HG03469 (cell line): ENCODE measurements around the gene EPHA10.

Source experiments
- ATAC-seq: cut with Tn5 transposase; IDR thresholded peaks from one replicate; pipeline ENCODE4 v1.9.1; 2021; ENCODE audit warnings: mild to moderate bottlenecking, moderate library complexity, moderate number of reproducible peaks; ENCODE audit not compliant: unreplicated experiment

EPHA10 gene

GRCh38 chr1:37764888-37765441 is at the start of gene EPHA10:
EPHA10 (minus strand) TSS chr1:37765120; CDS start chr1:37765066, 54 bp downstream.
- no peak for ATAC-seq

- no peak for ATAC-seq
Observed at GRCh38 chr1:37814252-37814651, 49.3 kb upstream of the EPHA10 start.

GRCh38 chr1:37813529-37814145 is 48.7 kb upstream of the EPHA10 start:
- no peak for ATAC-seq

- no peak for ATAC-seq
Observed at GRCh38 chr1:37811027-37811655, 46.2 kb upstream of the EPHA10 start.

- ATAC-seq: no peak
Observed at GRCh38 chr1:37809942-37810341, 45.0 kb upstream of the EPHA10 start.

GRCh38 chr1:37808369-37809319 is 43.7 kb upstream of the EPHA10 start:
- ATAC-seq: peak; percentile 20

- peak; percentile 61 for ATAC-seq
Observed at GRCh38 chr1:37807555-37808368, 42.8 kb upstream of the EPHA10 start, which contains the start of the genes C1orf122 and YRDC. C1orf122 (plus strand) TSS chr1:37807790; CDS start chr1:37808405, 615 bp downstream. YRDC (minus strand) TSS chr1:37808208; CDS start chr1:37808180, 28 bp downstream.

GRCh38 chr1:37807220-37807554 is 42.3 kb upstream of the EPHA10 start:
- ATAC-seq: no peak

GRCh38 chr1:37802439-37802838 is 37.5 kb upstream of the EPHA10 start:
- ATAC-seq: no peak

GRCh38 chr1:37797750-37798345 is 32.9 kb upstream of the EPHA10 start:
- no peak for ATAC-seq

- ATAC-seq: no peak
Observed at GRCh38 chr1:37795340-37796125, 30.6 kb upstream of the EPHA10 start.

GRCh38 chr1:37794372-37795339 is 29.7 kb upstream of the EPHA10 start:
- ATAC-seq: peak; percentile 21

- ATAC-seq: peak; percentile 46
Observed at GRCh38 chr1:37793773-37794371, 29.0 kb upstream of the EPHA10 start, which contains the start of gene MANEAL. MANEAL (plus strand) TSS chr1:37793847; CDS start chr1:37794183, 336 bp downstream.

GRCh38 chr1:37792943-37793686 is 28.2 kb upstream of the EPHA10 start:
- no peak for ATAC-seq

GRCh38 chr1:37782491-37782890 is 17.6 kb upstream of the EPHA10 start:
- ATAC-seq: no peak

- no peak for ATAC-seq
Observed at GRCh38 chr1:37778654-37779053, 13.7 kb upstream of the EPHA10 start.
